NB4 (cell line): ENCODE results near the gene FOXP4.

Experiments used
- CTCF ChIP-seq: IDR thresholded peaks from one replicate; pipeline ENCODE4 v1.5.1; 2012; ENCODE audit warnings: low read depth, low read length
- MYC ChIP-seq: IDR thresholded peaks from 2 replicates; pipeline ENCODE4 v1.6.1; 2011; ENCODE audit warnings: low read depth, low read length
- POLR2A ChIP-seq: IDR thresholded peaks from 2 replicates; pipeline ENCODE4 v1.6.1; 2011; ENCODE audit warnings: mild to moderate bottlenecking; ENCODE audit not compliant: insufficient read length; ENCODE audit errors: extremely low read depth

- TF ChIP-seq CTCF = no peak
- no peak for TF ChIP-seq MYC
- no peak for TF ChIP-seq POLR2A
Observed at GRCh38 chr6:41607736-41608135, 61.6 kb downstream of the FOXP4 start.
